GM21825 (cell line): ENCODE results near the gene CNPPD1.

ENCODE experiments used
- ATAC-seq: cut with Tn5 transposase; IDR thresholded peaks from one replicate; pipeline ENCODE4 v1.9.1; 2021; ENCODE audit warnings: mild to moderate bottlenecking, moderate library complexity; ENCODE audit not compliant: unreplicated experiment

Gene CNPPD1

GRCh38 chr2:219176818-219177551, at the start of gene CNPPD1:
Gene CNPPD1, minus strand, starts transcription at chr2:219176925. Its CDS starts 97 bp downstream, at chr2:219176828.
- peak; percentile 62 for ATAC-seq

GRCh38 chr2:219225350-219225749, 48.6 kb upstream of the CNPPD1 start:
- ATAC-seq: no peak

GRCh38 chr2:219223831-219224610, 47.3 kb upstream of the CNPPD1 start:
- no peak for ATAC-seq

GRCh38 chr2:219221957-219222518, 45.3 kb upstream of the CNPPD1 start:
- ATAC-seq: no peak

- ATAC-seq: no peak
These were observed 44.1 kb upstream of the CNPPD1 start for GRCh38 chr2:219220652-219221402.

- ATAC-seq: no peak
These were observed 43.2 kb upstream of the CNPPD1 start for GRCh38 chr2:219219784-219220532.

GRCh38 chr2:219218732-219219701, 42.3 kb upstream of the CNPPD1 start, which contains the start of gene ABCB6:
Gene ABCB6, minus strand, starts transcription at chr2:219218958. Its CDS starts 285 bp downstream, at chr2:219218673.
- peak; percentile 75 for ATAC-seq

GRCh38 chr2:219218217-219218731, 41.5 kb upstream of the CNPPD1 start:
- peak; percentile 20 for ATAC-seq

GRCh38 chr2:219216535-219216915, 39.8 kb upstream of the CNPPD1 start:
- no peak for ATAC-seq

- no peak for ATAC-seq
These were observed 39.3 kb upstream of the CNPPD1 start for GRCh38 chr2:219215871-219216534.

GRCh38 chr2:219214786-219215185, 38.1 kb upstream of the CNPPD1 start:
- ATAC-seq: no peak

GRCh38 chr2:219214141-219214540, 37.4 kb upstream of the CNPPD1 start:
- no peak for ATAC-seq

- no peak for ATAC-seq
These were observed 36.9 kb upstream of the CNPPD1 start for GRCh38 chr2:219213486-219214071.

GRCh38 chr2:219213026-219213415, 36.3 kb upstream of the CNPPD1 start:
- ATAC-seq: no peak

GRCh38 chr2:219210886-219211362, 34.2 kb upstream of the CNPPD1 start:
- ATAC-seq: no peak

- no peak for ATAC-seq
These were observed 33.6 kb upstream of the CNPPD1 start for GRCh38 chr2:219210196-219210885.
